ENCODE measurements around the gene GPR89A.
"Not testable (repeated sequence)": the region's sequence is repeated elsewhere in the genome, so short reads cannot be mapped to it uniquely, and the experiment has no call there.

DNA sequence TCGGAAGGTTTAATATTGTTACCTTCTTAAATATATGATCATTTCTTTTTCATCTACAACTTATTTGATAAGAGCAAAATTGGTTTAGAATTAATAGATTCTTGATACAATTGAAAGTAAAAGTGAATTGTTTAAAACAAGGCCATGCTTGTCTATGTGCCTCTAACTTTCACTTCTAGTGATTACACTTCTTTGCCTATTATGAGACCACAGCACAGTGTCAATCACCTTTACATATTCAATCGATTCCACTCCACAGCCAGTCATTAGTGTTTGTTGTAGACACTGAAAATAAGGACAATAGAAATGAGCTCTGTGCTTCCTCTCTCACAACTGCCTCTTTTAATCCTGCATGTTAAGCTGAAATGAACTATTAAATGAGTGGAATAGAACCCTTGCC is 34.1 kb downstream of the GPR89A start:
- not testable (repeated sequence) for TF ChIP-seq EZH2 (IDR thresholded peaks at IDR 0.05; ENCODE audit: borderline replicate concordance, low read depth, low read length, severe bottlenecking)
- TF ChIP-seq, protein P1, sequence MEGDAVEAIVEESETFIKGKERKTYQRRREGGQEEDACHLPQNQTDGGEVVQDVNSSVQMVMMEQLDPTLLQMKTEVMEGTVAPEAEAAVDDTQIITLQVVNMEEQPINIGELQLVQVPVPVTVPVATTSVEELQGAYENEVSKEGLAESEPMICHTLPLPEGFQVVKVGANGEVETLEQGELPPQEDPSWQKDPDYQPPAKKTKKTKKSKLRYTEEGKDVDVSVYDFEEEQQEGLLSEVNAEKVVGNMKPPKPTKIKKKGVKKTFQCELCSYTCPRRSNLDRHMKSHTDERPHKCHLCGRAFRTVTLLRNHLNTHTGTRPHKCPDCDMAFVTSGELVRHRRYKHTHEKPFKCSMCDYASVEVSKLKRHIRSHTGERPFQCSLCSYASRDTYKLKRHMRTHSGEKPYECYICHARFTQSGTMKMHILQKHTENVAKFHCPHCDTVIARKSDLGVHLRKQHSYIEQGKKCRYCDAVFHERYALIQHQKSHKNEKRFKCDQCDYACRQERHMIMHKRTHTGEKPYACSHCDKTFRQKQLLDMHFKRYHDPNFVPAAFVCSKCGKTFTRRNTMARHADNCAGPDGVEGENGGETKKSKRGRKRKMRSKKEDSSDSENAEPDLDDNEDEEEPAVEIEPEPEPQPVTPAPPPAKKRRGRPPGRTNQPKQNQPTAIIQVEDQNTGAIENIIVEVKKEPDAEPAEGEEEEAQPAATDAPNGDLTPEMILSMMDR (IDR thresholded peaks at IDR 0.05; ENCODE audit: borderline replicate concordance, extremely low read depth, low read length, poor library complexity, severe bottlenecking), result not testable (repeated sequence)

All from DND-41 (cell line).